Measurements from ENCODE around the gene EXOC6B.

Gene EXOC6B

DNA sequence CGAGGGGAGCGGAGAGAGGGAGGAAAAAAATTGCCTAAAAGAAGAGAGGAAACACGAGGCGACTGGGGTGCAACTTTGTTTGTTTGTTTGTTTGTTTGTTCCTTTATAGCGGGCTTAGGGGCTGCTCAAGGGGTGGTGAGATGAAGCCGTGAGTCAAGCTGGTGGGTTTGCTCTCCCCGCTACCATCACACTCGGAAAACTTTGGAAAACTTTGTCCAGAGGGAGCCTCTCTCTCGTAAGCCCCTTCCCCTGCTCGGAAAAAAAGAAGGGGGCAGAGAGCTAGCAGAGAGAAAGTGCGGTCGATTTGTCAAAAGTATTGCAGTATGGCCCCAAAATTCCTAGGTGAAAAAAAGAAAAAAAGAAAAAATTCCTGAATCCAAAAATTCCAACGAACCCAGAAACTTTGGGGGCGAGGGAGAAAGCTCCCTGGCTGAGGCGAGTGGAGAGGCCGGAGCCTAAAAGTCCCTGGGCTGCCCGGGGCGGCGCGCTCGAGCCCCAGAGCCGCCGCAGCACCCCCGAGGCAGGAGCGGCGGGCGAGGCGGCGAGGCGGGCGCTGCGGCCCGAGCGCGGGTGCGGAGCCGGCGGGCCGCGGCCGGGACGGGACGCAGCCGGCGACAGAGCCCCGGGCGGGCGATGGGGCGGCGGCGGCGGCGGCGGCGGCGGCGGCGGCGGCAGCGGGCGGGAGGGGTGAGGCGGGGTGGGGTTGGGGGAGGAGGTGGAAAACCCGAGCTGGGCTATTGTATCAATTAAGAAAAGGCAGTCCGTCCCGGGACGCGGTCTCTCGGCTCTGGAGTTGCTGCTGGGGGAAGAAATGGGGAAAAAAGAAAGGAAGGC is 677.6 kb downstream of the EXOC6B start:
- Histone ChIP-seq H3K27ac (ENCODE audit: low read length) (no peak overlapping the region), H3K9ac (ENCODE audit: low read length) (no peak overlapping the region), H3K36me3 (ENCODE audit: control insufficient read depth, low read depth, low read length) (no peaks in the 10 kb centered on the region), H3K9me3 (ENCODE audit: control insufficient read depth, low read depth, low read length) (no peaks in the 10 kb centered on the region), H3K4me3 (ENCODE audit: low read length) (peak overlapping the region; percentile 49), H3K27me3 (ENCODE audit: control insufficient read depth, insufficient read depth, low read length) (peaks cover 84% of the 10 kb centered on the region), H3K4me1 (ENCODE audit: control insufficient read depth, low read depth, low read length) (peaks cover 31% of the 10 kb centered on the region)

DNA sequence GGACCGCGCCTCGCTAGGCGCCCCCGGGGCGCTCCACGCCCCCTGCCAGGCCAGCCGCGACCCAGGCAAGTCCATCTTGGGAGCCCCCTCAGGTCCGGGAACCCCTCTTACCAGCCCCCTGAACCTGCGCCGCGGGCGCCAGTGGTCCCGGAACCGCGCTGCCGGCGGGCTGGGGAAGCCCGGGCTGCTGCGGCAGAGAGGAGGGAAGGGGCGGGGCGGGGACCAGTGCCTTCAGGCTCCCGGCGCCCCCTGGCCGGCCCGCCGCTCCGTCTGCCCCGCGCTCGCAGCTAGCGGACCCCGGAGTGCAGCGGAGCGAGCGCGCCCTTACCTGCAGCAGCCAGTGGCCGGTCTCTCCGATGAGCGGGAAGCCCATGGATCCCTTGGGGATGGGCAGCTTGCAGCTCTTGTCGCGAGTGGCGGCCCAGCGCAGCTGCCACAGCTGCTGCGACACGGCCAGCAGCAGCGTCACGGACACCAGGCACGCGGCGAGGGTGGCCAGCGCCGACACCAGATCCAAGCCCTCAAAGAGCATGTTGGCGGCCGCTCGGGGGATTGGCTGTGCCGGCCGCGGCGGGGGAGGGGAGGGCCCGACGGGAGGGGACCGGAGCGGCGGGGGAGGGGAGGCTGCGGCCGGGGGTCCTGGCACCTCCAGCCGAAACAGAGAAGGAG is 678.4 kb downstream of the EXOC6B start, which contains the start of gene CYP26B1:
TSS of gene CYP26B1 (minus strand) at position 560 of the 669 bp plus-strand sequence. CDS start at position 532, 28 bp downstream.
- Histone ChIP-seq H3K36me3 (ENCODE audit: control insufficient read depth, low read depth, low read length) (no peaks in the 10 kb centered on the region), H3K4me1 (ENCODE audit: control insufficient read depth, low read depth, low read length) (peaks cover 36% of the 10 kb centered on the region), H3K9me3 (ENCODE audit: control insufficient read depth, low read depth, low read length) (no peaks in the 10 kb centered on the region), H3K27me3 (ENCODE audit: control insufficient read depth, insufficient read depth, low read length) (peaks cover 92% of the 10 kb centered on the region), H3K27ac (ENCODE audit: low read length) (no peak within 1 kb of the TSS), H3K9ac (ENCODE audit: low read length) (no peak within 1 kb of the TSS), H3K4me3 (ENCODE audit: low read length) (peak within 1 kb of the TSS; percentile 49)

DNA sequence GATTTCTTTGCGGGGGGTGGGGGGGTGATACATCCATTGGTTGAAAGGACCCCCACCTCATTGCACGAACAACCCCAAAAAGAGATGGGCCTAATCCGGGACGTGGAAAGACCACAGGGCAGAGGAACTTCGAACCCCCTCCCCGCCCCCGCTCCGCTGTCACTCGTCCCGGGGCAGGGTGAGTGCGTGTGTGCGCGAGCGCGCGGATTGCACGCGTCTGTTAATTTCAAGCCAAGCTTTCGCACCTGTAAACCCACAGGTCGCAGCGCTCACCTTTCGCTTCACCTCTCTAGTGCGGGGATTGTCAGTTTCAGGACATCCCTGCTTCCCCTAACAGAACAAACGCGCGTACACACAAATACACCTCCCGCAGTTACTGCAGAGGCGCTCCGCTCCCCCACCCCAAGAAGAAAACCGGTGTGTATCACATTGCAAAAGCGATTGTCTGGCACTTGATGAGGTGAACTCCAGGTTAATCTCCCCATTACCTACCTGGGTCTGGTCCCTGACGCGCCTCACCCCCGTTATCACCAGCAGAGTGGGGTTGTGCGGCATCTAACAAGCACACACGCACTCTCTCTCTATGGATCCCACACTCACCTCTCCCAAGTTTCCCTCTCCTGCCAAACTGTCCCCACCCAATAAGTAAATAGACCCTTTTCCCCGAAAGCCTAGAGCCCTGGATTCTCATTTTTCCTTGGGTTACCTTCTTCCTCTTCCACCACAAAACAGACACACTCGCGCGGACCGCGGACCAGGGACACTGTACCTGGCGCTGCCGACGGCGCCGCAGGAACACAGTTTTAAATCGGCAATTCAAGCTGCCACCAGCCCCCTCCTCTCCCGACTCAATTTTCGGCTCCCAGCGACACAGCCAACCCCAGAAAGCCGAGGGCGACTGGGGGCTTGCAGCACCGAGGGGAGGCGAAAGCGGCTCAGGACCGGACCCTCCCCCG is 679.2 kb downstream of the EXOC6B start:
- peak overlapping the region; percentile 41 for H3K4me3 ChIP-seq (ENCODE audit: low read length)
- H3K9ac ChIP-seq (ENCODE audit: low read length): no peak overlapping the region
- H3K27ac ChIP-seq (ENCODE audit: low read length): no peak overlapping the region
- H3K9me3 ChIP-seq (ENCODE audit: control insufficient read depth, low read depth, low read length): no peaks in the 10 kb centered on the region
- H3K4me1 ChIP-seq (ENCODE audit: control insufficient read depth, low read depth, low read length): peaks cover 37% of the 10 kb centered on the region
- peaks cover 98% of the 10 kb centered on the region for H3K27me3 ChIP-seq (ENCODE audit: control insufficient read depth, insufficient read depth, low read length)
- no peaks in the 10 kb centered on the region for H3K36me3 ChIP-seq (ENCODE audit: control insufficient read depth, low read depth, low read length)

DNA sequence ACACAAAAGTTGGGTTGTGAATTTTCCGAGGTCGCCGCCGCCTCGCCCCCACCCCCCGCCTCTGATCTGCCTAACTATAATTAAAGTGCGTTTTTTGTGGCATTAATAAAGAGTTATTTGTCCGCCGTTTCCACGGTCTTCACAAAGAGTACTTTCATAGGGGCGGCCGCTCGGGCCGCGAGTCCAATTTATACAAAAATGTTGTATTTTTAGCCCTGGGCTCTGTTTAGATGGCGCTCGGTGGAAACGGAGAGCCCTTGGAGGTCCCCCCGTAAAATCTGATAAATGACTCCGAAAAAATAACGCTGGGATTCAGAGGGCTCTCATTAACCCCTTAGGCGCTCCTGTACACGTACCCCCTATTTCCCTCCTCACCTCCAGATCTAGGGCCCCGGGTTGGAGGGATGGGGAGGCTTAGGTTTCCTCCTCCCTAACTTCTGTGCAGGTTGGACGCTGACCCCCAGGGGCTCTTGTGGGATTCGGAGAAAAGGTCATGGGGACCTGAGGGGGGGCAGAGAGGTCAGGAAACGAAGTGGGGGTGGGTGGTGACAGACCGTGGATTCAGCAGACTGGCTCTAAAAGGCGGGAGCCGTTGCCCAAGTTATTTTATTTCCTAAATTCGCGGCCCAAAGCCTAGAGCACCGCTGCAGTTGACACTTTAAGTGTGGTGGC is 680.0 kb downstream of the EXOC6B start:
- H3K4me1 ChIP-seq (ENCODE audit: control insufficient read depth, low read depth, low read length): peaks cover 37% of the 10 kb centered on the region
- H3K27ac ChIP-seq (ENCODE audit: low read length): no peak overlapping the region
- H3K4me3 ChIP-seq (ENCODE audit: low read length): peak overlapping the region; percentile 41
- no peak overlapping the region for H3K9ac ChIP-seq (ENCODE audit: low read length)
- H3K36me3 ChIP-seq (ENCODE audit: control insufficient read depth, low read depth, low read length): no peaks in the 10 kb centered on the region
- H3K27me3 ChIP-seq (ENCODE audit: control insufficient read depth, insufficient read depth, low read length): peaks cover 98% of the 10 kb centered on the region
- H3K9me3 ChIP-seq (ENCODE audit: control insufficient read depth, low read depth, low read length): no peaks in the 10 kb centered on the region

DNA sequence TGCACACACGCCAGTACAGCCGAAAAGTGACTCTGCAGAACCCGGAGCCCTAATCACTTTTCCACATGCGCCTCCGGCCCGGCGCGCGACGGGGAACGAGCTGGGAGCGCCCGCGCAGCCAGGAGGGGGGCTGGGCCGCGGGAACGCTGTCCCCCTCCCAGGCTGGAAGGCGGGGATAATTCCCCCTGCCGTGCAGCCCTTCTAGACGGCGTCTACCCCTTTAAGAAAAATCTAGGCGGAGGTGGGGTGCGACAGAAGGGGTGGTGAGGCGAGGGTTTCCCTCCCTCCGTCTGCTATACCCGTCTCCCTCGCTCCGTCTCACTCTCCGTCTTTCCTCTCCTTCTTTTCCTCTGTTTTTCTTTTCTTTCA is 680.6 kb downstream of the EXOC6B start:
- Histone ChIP-seq H3K4me1 (ENCODE audit: control insufficient read depth, low read depth, low read length) (peaks cover 37% of the 10 kb centered on the region), H3K27ac (ENCODE audit: low read length) (no peak overlapping the region), H3K27me3 (ENCODE audit: control insufficient read depth, insufficient read depth, low read length) (peaks cover 98% of the 10 kb centered on the region), H3K9ac (ENCODE audit: low read length) (no peak overlapping the region), H3K9me3 (ENCODE audit: control insufficient read depth, low read depth, low read length) (no peaks in the 10 kb centered on the region), H3K36me3 (ENCODE audit: control insufficient read depth, low read depth, low read length) (no peaks in the 10 kb centered on the region), H3K4me3 (ENCODE audit: low read length) (peak overlapping the region; percentile 41)

DNA sequence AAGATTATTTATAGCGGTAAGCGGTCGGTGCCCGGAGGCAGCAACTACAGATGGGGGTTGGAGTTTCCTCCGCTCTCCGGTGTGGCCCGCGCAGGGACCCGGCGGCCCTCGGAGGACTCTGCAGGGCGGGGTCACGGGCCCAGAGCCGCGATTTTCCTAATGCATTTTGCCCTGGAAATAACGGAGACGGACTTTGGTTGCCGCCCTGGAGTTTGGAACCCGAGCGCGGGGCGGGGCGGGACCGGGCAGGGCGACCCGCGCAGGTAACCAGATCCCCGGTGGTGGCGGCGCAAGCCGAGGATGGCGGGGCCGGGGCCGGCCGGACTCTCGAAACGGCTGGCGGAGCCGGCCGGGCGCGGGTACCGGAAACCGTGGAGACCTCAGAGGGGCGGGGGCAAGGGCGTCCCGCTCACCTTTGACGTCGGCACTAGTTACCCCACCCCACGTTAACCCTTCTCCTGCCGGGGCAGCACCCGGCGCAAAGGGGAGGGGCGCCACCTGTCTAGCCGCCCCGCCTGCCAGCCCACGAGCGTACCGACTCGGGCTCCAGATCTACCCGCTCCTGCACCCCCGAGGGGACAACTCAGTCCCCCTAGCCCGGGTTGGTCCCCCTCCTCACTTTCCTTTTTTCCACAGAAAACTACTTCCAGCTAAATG is 681.1 kb downstream of the EXOC6B start:
- H3K9ac ChIP-seq (ENCODE audit: low read length): no peak overlapping the region
- H3K27me3 ChIP-seq (ENCODE audit: control insufficient read depth, insufficient read depth, low read length): peaks cover 97% of the 10 kb centered on the region
- no peaks in the 10 kb centered on the region for H3K36me3 ChIP-seq (ENCODE audit: control insufficient read depth, low read depth, low read length)
- H3K4me1 ChIP-seq (ENCODE audit: control insufficient read depth, low read depth, low read length): peaks cover 33% of the 10 kb centered on the region
- no peaks in the 10 kb centered on the region for H3K9me3 ChIP-seq (ENCODE audit: control insufficient read depth, low read depth, low read length)
- peak overlapping the region; percentile 41 for H3K4me3 ChIP-seq (ENCODE audit: low read length)
- H3K27ac ChIP-seq (ENCODE audit: low read length): no peak overlapping the region

DNA sequence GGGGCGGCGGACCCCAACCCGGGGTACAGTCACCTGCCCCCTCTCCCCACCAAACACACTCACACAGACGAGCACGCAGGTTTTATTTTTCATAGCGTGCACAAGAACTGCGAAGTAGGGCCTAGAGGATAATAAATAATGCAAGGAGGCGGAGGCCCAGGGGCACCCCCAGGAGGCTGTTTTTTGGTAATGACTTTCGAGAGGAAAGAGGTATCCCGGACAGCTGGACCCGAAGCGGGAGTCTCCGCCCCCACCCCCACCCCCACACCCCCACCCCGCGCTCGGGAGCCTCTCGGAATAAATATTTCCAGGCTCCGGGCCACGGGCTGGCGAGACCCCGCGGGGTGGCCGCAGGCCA is 681.6 kb downstream of the EXOC6B start:
- H3K27me3 ChIP-seq (ENCODE audit: control insufficient read depth, insufficient read depth, low read length): peaks cover 92% of the 10 kb centered on the region
- no peak overlapping the region for H3K27ac ChIP-seq (ENCODE audit: low read length)

DNA sequence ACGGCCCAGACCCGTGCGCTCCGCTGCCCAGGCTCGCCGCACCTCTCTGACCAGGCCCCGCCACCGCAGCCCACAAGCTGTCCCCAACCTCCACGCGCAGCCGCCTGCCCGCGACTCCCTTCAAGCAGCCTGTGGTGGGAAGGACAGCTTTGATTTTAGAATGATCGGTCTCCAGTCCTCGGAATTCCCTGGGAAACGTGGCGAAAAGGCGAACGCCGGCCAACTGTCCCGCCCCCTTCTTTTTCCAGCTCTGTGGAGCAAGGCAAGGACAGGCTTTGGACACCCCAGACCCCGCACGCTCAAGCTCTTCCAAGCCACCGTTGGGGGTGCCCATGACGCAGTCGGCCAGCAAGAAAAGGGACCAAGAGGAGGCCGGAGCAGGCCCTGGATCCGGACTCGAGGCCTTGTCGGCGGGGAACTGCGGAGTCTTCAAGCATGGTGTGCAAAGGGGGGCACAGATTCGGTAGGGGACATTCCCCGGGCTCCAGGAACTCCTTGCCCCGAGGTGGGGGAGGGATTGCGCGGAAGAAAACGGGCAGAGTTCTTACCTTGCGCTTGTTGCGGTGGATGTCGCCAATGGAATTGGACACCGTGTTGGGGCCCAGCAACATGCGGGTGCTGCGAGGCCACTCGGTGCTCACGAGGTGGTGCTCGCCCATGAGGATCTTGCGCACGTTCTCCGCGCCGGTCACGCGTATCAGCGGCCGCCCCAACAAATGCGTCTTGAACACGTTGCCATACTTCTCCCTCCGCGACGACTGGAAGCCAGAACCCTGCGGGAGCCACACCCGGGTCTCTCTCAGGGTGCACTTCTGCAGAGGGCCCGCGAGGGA is 682.2 kb downstream of the EXOC6B start:
- H3K36me3 ChIP-seq (ENCODE audit: control insufficient read depth, low read depth, low read length): no peaks in the 10 kb centered on the region
- H3K27me3 ChIP-seq (ENCODE audit: control insufficient read depth, insufficient read depth, low read length): peaks cover 86% of the 10 kb centered on the region
- peak overlapping the region; percentile 44 for H3K4me3 ChIP-seq (ENCODE audit: low read length)
- H3K27ac ChIP-seq (ENCODE audit: low read length): no peak overlapping the region
- H3K9ac ChIP-seq (ENCODE audit: low read length): no peak overlapping the region
- H3K4me1 ChIP-seq (ENCODE audit: control insufficient read depth, low read depth, low read length): peaks cover 32% of the 10 kb centered on the region
- H3K9me3 ChIP-seq (ENCODE audit: control insufficient read depth, low read depth, low read length): no peaks in the 10 kb centered on the region

More for the DNA sequence above, 681.6 kb downstream of the EXOC6B start:
- Histone ChIP-seq H3K9ac (ENCODE audit: low read length) (no peak overlapping the region), H3K36me3 (ENCODE audit: control insufficient read depth, low read depth, low read length) (no peaks in the 10 kb centered on the region), H3K9me3 (ENCODE audit: control insufficient read depth, low read depth, low read length) (no peaks in the 10 kb centered on the region), H3K4me3 (ENCODE audit: low read length) (peak overlapping the region; percentile 44), H3K4me1 (ENCODE audit: control insufficient read depth, low read depth, low read length) (peaks cover 32% of the 10 kb centered on the region)

DNA sequence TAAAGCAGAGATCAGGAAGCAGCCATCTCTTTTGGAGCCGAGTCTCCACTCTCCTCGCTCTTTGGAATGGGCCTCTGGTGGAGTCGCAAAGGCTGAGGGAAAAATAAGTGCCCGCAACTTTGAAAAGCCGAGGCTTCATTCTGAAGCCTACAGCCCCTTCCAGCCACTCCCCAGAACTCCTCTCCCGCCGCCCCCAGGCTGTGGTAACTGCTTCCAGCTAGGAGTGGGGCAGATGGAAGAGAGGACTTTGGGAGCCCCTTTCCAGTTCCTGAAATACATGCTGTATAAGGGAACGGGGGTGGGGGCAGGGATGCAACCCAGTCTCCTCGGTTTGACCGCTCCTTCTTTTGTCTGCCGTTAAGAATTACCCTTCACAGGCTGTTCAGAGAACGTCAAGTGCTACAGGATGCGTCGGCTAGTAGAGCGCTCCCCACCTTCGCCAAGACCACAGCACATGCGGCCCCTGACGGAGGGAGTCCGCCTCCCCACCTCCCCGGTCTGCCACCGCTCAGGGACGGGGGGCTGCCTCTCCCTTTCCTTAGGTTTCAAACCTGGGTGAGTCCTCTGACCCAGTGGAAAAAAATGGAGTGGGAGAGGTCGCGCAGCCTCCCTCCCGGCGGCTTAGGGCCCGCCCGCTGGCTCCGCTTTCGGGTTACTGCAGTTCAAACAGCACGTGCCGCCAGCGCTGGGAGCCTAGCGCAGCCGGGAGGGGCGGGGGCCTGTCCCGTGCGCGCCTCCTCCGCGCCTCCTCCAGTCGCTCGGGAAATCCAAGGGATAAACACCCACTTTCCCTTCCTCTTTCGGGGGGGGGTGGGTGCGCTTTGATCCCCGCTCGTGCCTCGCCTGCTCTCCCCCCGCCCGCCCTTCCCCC is 683.0 kb downstream of the EXOC6B start:
- Histone ChIP-seq H3K4me3 (ENCODE audit: low read length) (peak overlapping the region; percentile 44), H3K36me3 (ENCODE audit: control insufficient read depth, low read depth, low read length) (no peaks in the 10 kb centered on the region), H3K9ac (ENCODE audit: low read length) (no peak overlapping the region), H3K27ac (ENCODE audit: low read length) (no peak overlapping the region), H3K4me1 (ENCODE audit: control insufficient read depth, low read depth, low read length) (peaks cover 28% of the 10 kb centered on the region), H3K9me3 (ENCODE audit: control insufficient read depth, low read depth, low read length) (no peaks in the 10 kb centered on the region), H3K27me3 (ENCODE audit: control insufficient read depth, insufficient read depth, low read length) (peaks cover 79% of the 10 kb centered on the region)
